Inflammatory macrophage treated with lipopolysaccharide for 1 hour (primary cell): Measurements from ENCODE around the gene TMED4.
"Not testable (repeated sequence)": the region's sequence is repeated elsewhere in the genome, so short reads cannot be mapped to it uniquely, and the experiment has no call there.

Source experiments
- DNase-seq, 2 donors: peaks; one replicate each; pipeline ENCODE4 v3.0.0-alpha.2; 2020 to 2022

Gene TMED4

GRCh38 chr7:44607141-44608068 lies 25.4 kb upstream of the TMED4 start:
- DNase-seq, result no peak

- peak; percentile 98 to 99 for DNase-seq
Measured at GRCh38 chr7:44606341-44607140, 24.5 kb upstream of the TMED4 start, which contains the start of gene OGDH. TSS of gene OGDH (plus strand) at chr7:44606627. CDS start at chr7:44624344, 17,717 bp downstream.

- no peak for DNase-seq
Measured at GRCh38 chr7:44604941-44605340, 22.9 kb upstream of the TMED4 start.

GRCh38 chr7:44603193-44603592 lies 21.2 kb upstream of the TMED4 start:
- no peak for DNase-seq

- DNase-seq, result no peak
Measured at GRCh38 chr7:44602576-44602910, 20.5 kb upstream of the TMED4 start.

- no peak for DNase-seq
Measured at GRCh38 chr7:44599222-44599621, 17.2 kb upstream of the TMED4 start.

GRCh38 chr7:44597181-44597580 lies 15.2 kb upstream of the TMED4 start:
- not testable (repeated sequence) for DNase-seq

GRCh38 chr7:44595934-44596635 lies 14.1 kb upstream of the TMED4 start:
- DNase-seq, result no peak

- DNase-seq, result no peak
Measured at GRCh38 chr7:44590910-44591309, 8.9 kb upstream of the TMED4 start.

GRCh38 chr7:44587843-44588711 lies 6.0 kb upstream of the TMED4 start:
- peak; percentile 43 to 83 for DNase-seq

GRCh38 chr7:44583146-44583865 lies 1.3 kb upstream of the TMED4 start:
- DNase-seq, result no peak

GRCh38 chr7:44580945-44581878 lies 819 bp downstream of the TMED4 start:
- peak in 1 of 2 donors; percentile 8 for DNase-seq

- no peak for DNase-seq
Measured at GRCh38 chr7:44576228-44576627, 5.8 kb downstream of the TMED4 start.

GRCh38 chr7:44575054-44575453 lies 7.0 kb downstream of the TMED4 start:
- no peak for DNase-seq

- DNase-seq, result peak in 1 of 2 donors; percentile 6
Measured at GRCh38 chr7:44574287-44574872, 7.7 kb downstream of the TMED4 start.

- DNase-seq, result peak; percentile 94 to 97
Measured at GRCh38 chr7:44573464-44574286, 8.4 kb downstream of the TMED4 start, which contains the start of gene DDX56. TSS of gene DDX56 (minus strand) at chr7:44573908. CDS start at chr7:44573895, 13 bp downstream.

- DNase-seq, result no peak
Measured at GRCh38 chr7:44572771-44573170, 9.3 kb downstream of the TMED4 start.

- no peak for DNase-seq
Measured at GRCh38 chr7:44569959-44570358, 12.1 kb downstream of the TMED4 start.
